Breast epithelium (tissue), 3 donors: ENCODE data around the gene COL15A1.

Experiments used
- CTCF ChIP-seq, 3 donors: fragments of 450-650 bp; IDR thresholded peaks; one replicate each; pipeline ENCODE4 v1.5.1; 2016 to 2017; ENCODE audit warnings: antibody characterized with exemption in 3 of 3, mild to moderate bottlenecking in 3 of 3, moderate library complexity in 3 of 3
- POLR2A ChIP-seq: fragments of 450-650 bp; IDR thresholded peaks from one replicate; pipeline ENCODE4 v1.6.1; 2016; ENCODE audit warnings: antibody characterized with exemption, mild to moderate bottlenecking, moderate library complexity
- POLR2AphosphoS5 ChIP-seq, 3 donors: sonication (generic); formaldehyde crosslinking; IDR thresholded peaks; one replicate each; pipeline ENCODE4 v1.6.1; 2017; ENCODE audit warnings: antibody characterized with exemption in 3 of 3

GRCh38 chr9:99002706-99003105 is 59.0 kb downstream of the COL15A1 start:
- TF ChIP-seq POLR2AphosphoS5 (IDR thresholded peaks at IDR 0.05) (no peak), POLR2A (no peak), CTCF (IDR thresholded peaks at IDR 0.05) (no peak)
